CD4-positive, alpha-beta T cell treated with Interleukin-6 for 4 hours (primary cell): Measurements from ENCODE around the gene GSC2.

Experiments
- DNase-seq: peaks from one replicate; pipeline ENCODE4 v3.0.0-alpha.2; 2020; ENCODE audit warnings: mixed read lengths

The GSC2 gene

GRCh38 chr22:19118329-19118880 is 31.7 kb downstream of the GSC2 start:
- DNase-seq, result peak; percentile 19

GRCh38 chr22:19117111-19117512 is 33.0 kb downstream of the GSC2 start:
- no peak for DNase-seq

- no peak for DNase-seq
These were observed 34.5 kb downstream of the GSC2 start for GRCh38 chr22:19115628-19116027.

- DNase-seq, result no peak
These were observed 35.0 kb downstream of the GSC2 start for GRCh38 chr22:19114984-19115552.

- DNase-seq, result no peak
These were observed 36.7 kb downstream of the GSC2 start for GRCh38 chr22:19113429-19113828.

GRCh38 chr22:19111584-19111983 is 38.5 kb downstream of the GSC2 start:
- DNase-seq, result no peak

GRCh38 chr22:19111140-19111539 is 39.0 kb downstream of the GSC2 start:
- DNase-seq, result no peak

GRCh38 chr22:19110646-19111045 is 39.4 kb downstream of the GSC2 start:
- DNase-seq, result no peak

GRCh38 chr22:19110064-19110458 is 40.0 kb downstream of the GSC2 start:
- peak; percentile 17 for DNase-seq

- DNase-seq, result peak; percentile 71
These were observed 40.7 kb downstream of the GSC2 start for GRCh38 chr22:19109198-19110063.

GRCh38 chr22:19108807-19109197 is 41.3 kb downstream of the GSC2 start:
- DNase-seq, result no peak

- DNase-seq, result no peak
These were observed 42.4 kb downstream of the GSC2 start for GRCh38 chr22:19107730-19108074.

GRCh38 chr22:19106886-19107729 is 43.0 kb downstream of the GSC2 start:
- no peak for DNase-seq

GRCh38 chr22:19105867-19106802 is 44.0 kb downstream of the GSC2 start:
- peak; percentile 74 for DNase-seq

GRCh38 chr22:19105456-19105855 is 44.6 kb downstream of the GSC2 start:
- no peak for DNase-seq

- no peak for DNase-seq
These were observed 45.9 kb downstream of the GSC2 start for GRCh38 chr22:19103880-19104821.

GRCh38 chr22:19098157-19098556 is 51.9 kb downstream of the GSC2 start:
- no peak for DNase-seq

GRCh38 chr22:19097518-19097917 is 52.6 kb downstream of the GSC2 start:
- DNase-seq, result no peak
